ENCODE measurements around the gene TPP2. TPM values are rescaled to one million over a fixed set of nuclear protein-coding genes. Genes with fewer than 3 reads are reported as not detected.

TPP2 gene
- total RNA-seq, 2 donors from 2014 or later = 41.0 to 42.0 TPM

DNA sequence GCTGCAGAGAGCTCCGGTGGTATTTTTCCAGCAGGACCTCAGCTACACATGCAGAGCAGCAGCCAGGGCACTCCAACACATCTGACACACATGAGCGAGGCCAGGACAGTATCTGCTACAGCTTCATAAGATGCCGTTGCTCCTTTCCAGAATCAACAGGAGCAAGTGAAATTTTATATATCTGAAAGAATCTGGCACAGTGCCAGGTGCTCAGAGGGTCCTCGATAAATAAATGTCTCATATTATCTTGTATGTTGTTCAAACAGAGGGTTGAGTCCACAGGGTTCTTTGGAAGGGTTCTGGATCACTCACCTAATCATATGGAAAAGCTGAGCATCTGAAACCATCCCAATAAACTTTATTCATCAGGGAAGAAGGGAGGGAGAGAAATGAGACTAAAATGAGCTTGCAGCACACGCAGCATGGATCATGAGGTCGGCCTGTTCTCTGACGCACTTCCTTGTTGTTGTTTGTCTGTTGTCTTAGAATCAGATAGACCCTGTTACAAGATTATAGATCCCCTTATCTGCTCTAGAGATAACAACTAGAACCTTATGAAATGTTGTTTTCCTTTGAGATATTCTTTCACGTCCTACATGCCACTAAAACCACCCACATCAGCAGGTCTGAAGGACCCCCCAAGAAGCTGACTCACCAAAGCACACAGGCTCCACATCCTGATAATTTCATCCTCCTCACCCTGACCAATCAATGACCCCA is 101.3 kb downstream of the TPP2 start:
- Histone ChIP-seq H3K4me3 (no peak overlapping the region), H3K27ac (no peak overlapping the region), H3K27me3 (no peaks in the 10 kb centered on the region), H3K9ac (ENCODE audit: low read depth in 2 of 2, low read length in 2 of 2) (no peak overlapping the region), H3K4me1 (no peaks in the 10 kb centered on the region), H3K9me3 (no peaks in the 10 kb centered on the region), H3K36me3 (no peaks in the 10 kb centered on the region)
- DNase-seq = no peak
- no peak for TF ChIP-seq CTCF (IDR thresholded peaks at IDR 0.05)
- intact Hi-C loops (cut with DNase I) = no loop called here

DNA sequence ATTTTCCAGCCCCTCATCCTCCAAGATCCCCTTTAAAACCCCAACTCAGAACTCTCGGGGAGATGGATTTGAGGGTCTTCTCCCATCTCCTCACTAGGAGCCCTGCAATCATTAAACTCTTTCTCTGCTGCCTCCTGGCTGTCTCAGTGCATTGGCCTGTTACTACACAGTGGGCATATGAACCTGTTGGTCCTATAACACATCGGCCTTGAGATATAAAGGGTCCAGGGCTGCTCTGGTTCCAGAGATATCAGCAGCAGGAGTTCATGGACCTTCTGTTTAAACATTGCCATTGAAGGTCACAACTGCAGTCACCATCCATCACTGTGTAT is 101.8 kb downstream of the TPP2 start:
- no peak overlapping the region for H3K4me3 ChIP-seq
- no peaks in the 10 kb centered on the region for H3K36me3 ChIP-seq
- H3K9me3 ChIP-seq = no peaks in the 10 kb centered on the region
- H3K27ac ChIP-seq = no peak overlapping the region
- no peak for DNase-seq
- no peak for TF ChIP-seq CTCF (IDR thresholded peaks at IDR 0.05)
- H3K4me1 ChIP-seq = no peaks in the 10 kb centered on the region
- intact Hi-C loops (cut with DNase I) = no loop called here
- H3K9ac ChIP-seq (ENCODE audit: low read depth in 2 of 2, low read length in 2 of 2) = no peak overlapping the region
- H3K27me3 ChIP-seq = no peaks in the 10 kb centered on the region

- H3K27me3 ChIP-seq = no peaks in the 10 kb centered on the region
- no peaks in the 10 kb centered on the region for H3K9me3 ChIP-seq
- no peak overlapping the region for H3K4me3 ChIP-seq
- H3K27ac ChIP-seq = no peak overlapping the region
- DNase-seq = no peak
- no peaks in the 10 kb centered on the region for H3K4me1 ChIP-seq
- H3K9ac ChIP-seq (ENCODE audit: low read depth in 2 of 2, low read length in 2 of 2) = no peak overlapping the region
- intact Hi-C loops (cut with DNase I) = no loop called here
- TF ChIP-seq CTCF (IDR thresholded peaks at IDR 0.05) = no peak
- no peaks in the 10 kb centered on the region for H3K36me3 ChIP-seq
Observed at GRCh38 chr13:102699504-102699903, 102.7 kb downstream of the TPP2 start.

DNA sequence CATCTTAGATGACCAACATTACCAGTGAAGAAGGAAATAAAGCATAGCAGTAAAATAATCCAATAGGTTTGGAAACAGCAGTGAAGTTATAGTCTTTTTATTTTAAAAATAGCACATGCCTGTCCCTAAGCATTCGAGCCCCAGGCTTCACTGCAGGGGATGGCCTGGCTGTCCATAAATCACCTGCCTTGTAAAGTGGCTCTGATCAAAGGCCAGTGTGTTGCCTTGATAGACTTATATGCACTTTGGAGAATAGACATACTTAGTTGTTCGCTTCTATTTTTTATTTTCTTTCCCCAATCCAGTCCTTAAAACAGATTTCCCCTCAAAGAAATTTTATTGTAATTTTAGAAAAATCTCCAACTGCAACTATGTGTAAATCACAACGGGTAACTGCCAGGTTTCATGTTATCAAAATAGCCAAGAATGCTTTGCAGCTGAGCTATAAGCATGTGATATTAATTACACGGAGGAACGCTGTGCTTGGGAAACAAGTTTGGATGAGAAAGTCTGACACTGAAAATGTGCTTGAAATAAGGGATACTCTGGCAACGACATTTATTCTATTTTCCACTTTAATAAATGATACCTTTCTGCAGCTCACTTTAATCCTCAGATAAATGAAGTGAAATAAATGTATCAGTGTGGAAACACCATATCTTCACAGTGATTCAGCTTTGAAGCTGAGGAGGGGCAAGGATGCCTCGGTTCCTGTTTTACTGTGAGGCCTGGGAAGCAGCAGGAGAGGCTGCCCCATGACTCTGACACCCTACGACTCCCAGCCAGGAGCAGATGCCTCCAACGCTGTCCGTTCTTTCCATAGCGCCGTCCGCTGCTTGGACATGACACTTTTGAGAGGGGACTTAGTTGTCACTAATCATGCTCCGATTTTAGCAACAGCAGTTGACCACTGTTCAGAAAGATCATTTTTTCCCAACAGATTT is 103.6 kb downstream of the TPP2 start:
- intact Hi-C loops (cut with DNase I) = no loop called here
- Histone ChIP-seq H3K36me3 (no peaks in the 10 kb centered on the region), H3K9ac (ENCODE audit: low read depth in 2 of 2, low read length in 2 of 2) (no peak overlapping the region), H3K4me1 (no peaks in the 10 kb centered on the region), H3K9me3 (no peaks in the 10 kb centered on the region), H3K27ac (no peak overlapping the region), H3K4me3 (no peak overlapping the region), H3K27me3 (no peaks in the 10 kb centered on the region)
- DNase-seq = no peak
- no peak for TF ChIP-seq CTCF (IDR thresholded peaks at IDR 0.05)

GRCh38 chr13:102701331-102701730 is 104.5 kb downstream of the TPP2 start:
- H3K4me3 ChIP-seq = no peak overlapping the region
- no peak for DNase-seq
- TF ChIP-seq CTCF (IDR thresholded peaks at IDR 0.05) = no peak
- no peak overlapping the region for H3K27ac ChIP-seq
- intact Hi-C loops (cut with DNase I) = no loop called here
- no peaks in the 10 kb centered on the region for H3K27me3 ChIP-seq
- no peaks in the 10 kb centered on the region for H3K9me3 ChIP-seq
- H3K9ac ChIP-seq (ENCODE audit: low read depth in 2 of 2, low read length in 2 of 2) = no peak overlapping the region
- H3K4me1 ChIP-seq = no peaks in the 10 kb centered on the region
- no peaks in the 10 kb centered on the region for H3K36me3 ChIP-seq

All from colonic mucosa (tissue), 4 donors.